GM12874 (cell line): Measurements from ENCODE around the gene IRF8.

Experiments used
- TF ChIP-seq, protein P1 (sequence below): IDR thresholded peaks from 2 replicates; pipeline ENCODE4 v1.5.1; 2011; ENCODE audit warnings: low read depth, mild to moderate bottlenecking, control low read depth, low read length, moderate library complexity; ENCODE audit not compliant: insufficient read depth

IRF8 gene

DNA sequence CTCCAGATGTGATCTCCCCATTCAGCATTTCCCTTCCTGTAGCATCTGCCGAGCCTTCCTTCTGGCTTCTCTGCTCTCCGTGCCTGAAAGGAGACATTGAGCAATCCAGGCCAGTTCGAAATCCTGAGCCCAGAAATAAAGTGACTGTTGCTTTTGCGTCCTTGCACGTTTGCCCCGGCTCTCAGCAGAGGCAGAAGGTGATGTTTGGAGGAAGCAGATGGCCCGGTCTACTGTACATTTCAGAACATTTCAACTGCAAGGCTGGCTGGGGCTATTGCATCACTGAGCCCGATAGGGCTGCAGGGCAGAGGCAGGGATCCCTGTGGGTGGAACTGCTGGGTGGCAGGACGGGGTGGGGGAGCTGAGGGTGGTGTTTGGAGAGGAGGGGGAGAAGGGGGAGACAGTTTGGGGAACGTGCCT lies 29.4 kb downstream of the IRF8 start:
- TF ChIP-seq, protein P1, sequence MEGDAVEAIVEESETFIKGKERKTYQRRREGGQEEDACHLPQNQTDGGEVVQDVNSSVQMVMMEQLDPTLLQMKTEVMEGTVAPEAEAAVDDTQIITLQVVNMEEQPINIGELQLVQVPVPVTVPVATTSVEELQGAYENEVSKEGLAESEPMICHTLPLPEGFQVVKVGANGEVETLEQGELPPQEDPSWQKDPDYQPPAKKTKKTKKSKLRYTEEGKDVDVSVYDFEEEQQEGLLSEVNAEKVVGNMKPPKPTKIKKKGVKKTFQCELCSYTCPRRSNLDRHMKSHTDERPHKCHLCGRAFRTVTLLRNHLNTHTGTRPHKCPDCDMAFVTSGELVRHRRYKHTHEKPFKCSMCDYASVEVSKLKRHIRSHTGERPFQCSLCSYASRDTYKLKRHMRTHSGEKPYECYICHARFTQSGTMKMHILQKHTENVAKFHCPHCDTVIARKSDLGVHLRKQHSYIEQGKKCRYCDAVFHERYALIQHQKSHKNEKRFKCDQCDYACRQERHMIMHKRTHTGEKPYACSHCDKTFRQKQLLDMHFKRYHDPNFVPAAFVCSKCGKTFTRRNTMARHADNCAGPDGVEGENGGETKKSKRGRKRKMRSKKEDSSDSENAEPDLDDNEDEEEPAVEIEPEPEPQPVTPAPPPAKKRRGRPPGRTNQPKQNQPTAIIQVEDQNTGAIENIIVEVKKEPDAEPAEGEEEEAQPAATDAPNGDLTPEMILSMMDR: no peak

DNA sequence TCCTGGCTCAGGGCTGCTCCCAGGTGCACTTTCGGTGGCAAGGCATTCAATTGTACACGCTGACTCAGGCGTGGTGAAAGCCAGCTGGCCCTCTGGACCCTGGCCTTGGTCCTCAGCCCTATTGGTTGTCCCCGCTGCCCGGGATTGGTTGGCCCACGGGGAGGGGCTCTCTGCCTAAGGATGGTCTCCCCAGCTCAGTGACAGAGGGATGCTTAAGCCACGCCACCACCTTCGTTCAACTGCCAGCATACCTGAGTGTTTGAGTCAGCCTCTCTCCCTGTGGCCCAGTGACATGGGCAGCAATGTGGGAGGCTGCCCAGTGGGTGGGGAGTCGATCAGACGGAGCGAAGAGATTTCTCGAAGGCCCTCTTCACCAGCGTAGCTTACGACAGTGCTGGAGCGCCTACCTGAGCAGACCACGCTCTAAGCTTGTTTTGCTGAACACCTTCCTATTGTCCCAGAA lies 30.3 kb downstream of the IRF8 start:
- TF ChIP-seq, protein P1: no peak

DNA sequence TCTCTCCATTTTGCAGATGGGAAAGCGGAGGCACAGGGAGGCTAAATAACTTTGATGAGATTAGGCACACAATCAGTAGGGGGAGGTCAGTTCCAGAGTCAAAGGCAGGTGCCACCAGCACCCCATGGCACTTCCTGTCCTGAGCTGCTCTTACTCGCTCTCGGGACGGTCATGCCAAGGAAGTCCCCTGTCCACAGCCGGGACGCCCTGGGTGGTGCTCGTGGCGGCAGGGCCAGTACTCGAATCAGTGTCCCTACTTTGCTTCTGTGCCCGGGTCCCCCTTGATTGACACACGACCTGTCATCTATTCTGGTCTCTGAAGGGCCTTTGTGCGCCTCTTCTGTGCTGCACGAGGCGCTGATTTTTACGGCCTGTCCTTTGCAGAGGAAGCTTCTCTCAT lies 31.3 kb downstream of the IRF8 start:
- TF ChIP-seq, protein P1: no peak

DNA sequence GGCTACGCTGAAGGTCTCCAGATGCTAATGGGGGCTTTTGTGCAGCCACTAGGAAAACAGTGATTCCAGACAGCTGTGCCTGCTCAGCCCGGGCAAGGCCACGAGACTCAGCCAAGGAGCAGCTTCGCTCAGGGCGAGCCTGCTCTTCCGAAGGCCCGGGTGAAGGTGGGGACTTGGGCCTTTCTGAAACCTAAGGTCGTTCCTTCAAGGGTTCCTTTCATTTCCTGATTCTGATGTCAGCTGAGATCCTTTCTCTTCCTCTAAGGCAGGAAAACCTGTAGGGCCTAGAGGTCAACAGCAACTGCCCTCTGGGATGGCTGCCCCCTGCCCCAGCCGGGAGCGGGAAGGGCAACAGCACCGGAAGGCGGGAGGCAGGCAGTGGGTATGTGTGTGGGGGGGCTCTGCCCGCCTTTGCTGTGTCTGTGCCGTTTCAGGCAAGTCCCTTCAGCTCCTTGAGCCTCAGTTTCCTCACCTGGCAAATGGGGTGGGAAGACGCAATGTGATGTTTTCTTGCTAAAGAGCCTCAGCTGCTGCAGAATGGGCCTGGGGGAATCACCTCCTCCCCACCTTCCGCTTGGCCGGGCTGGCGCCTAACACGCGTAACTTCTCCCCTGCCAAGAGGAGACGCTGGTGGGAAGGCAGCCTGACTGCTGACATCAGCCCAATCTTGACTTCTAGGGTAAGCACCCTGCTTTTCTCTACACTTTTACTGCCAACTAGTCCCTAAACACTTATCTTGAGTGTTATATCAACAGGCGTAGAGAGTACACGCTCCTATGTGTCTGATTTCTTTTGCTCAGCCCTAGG lies 32.8 kb downstream of the IRF8 start:
- TF ChIP-seq, protein P1: no peak

DNA sequence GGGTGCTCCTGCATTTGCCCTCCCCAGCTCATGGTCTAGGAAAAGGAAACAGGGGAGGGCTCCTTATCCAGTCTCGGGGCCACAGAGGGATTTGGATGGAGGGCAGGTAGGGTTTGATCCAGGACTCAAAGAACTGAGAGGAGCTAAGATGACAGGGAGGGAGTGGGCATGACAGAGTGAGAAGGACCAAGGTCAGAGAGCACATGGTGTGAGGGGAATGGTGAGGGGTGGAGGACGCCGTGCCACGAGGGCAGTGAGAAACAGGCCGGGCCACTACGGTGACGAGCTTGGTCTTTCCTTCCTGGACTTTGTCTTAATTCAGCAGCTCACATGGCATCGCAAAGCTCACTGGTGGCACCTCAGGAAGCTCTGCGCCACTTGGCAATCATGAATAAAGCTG lies 35.2 kb downstream of the IRF8 start:
- TF ChIP-seq, protein P1: no peak

DNA sequence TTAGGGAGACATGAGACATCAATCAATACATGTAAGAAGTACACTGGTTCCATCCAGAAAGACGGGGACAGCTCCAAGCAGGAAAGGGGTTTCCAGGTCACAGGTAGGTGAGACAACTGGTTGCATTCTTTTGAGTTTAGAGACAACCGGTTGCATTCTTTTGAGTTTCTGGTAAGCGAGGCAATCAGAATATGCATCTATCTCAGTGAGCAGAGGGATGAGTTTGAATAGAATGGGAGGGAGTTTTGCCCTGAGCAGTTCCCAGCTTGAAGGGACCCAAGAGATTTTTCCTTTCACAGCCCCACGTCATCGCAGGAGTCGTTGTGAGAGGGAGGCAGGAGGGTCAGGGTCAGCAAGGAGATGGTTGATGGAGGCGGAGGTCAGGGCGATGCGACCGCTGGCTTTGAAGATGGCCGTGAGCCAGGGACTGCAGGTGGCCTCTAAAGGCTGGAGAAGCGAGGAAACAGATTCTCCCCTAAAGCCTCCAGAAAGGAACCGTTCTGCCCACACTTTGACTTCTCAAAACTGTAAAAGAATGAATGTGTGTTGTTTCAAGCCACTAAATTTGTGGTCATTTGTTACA lies 36.5 kb downstream of the IRF8 start:
- TF ChIP-seq, protein P1: no peak

DNA sequence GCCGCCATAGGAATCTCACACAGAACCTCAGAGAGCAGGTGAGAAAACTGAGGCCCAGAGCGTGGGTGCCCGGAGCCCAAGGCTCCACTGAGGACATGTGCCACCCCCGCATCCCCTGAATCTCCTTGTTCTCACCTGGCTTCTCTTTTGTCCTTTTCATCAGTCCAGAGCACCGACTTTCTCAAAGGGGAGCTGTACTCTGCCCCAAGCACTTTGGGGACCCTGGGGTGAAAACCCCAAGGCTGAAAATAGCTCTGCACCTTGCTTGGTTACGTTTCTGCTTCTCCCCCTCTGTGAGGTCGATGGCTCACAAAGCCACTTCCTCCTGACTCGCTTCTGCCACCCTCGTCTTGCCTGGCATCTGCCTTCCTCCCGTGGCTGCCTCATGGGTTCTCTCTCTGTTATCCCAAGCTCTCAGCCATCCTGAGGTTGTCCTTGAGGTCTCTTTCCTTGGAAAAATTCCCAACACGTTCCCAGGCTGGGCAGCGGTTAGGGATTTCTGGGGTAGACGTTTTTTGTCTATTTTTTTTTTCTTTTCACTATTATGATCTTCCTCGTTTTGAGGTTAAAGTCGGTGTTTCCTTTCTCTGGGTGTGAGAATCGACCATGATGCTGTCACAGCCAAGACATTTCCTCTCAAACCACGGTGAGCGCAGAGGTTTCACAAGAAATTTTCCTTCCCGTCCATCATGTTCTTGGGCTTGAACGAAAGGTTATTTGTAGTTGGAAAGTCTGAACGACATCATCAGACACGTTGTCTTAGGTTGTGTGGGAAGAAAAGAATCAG lies 37.2 kb downstream of the IRF8 start:
- TF ChIP-seq, protein P1: no peak
